Heart left ventricle (tissue), 13 donors: ENCODE results near the gene ATP6V1D.

ENCODE experiments used
- POLR2A ChIP-seq, 2 donors: fragments of 450-650 bp; IDR thresholded peaks; one replicate each; pipeline ENCODE4 v1.6.1; 2017; ENCODE audit warnings: antibody characterized with exemption in 2 of 2, mild to moderate bottlenecking in 2 of 2, moderate library complexity in 2 of 2
- TF ChIP-seq, protein P1 (sequence below), 12 donors: fragments of 200-600 bp; sonication (generic) in 4 of 12; IDR thresholded peaks; one replicate each; pipeline versions ENCODE4 v1.5.0 to v1.8.0; 2018 to 2022; ENCODE audit warnings: antibody characterized with exemption in 12 of 12, mild to moderate bottlenecking in 5 of 12
- donor health status: ischemic (EF 13 %, LVEDD 7.1; RV severe dilation, severe dysfunction).
- donor health status: DM: no; HTN: yes; CAD: no.
- donor health status: DM: no; HTN: no; CAD: no.
- donor health status: ischemic (EF 25% LVEDD 6.9; RV normal size, moderate dysfunction).
- donor health status: ischemic (EF 25% LVEDD 5.7; RV mildly dilated, moderate dysfunction).
- donor health status: ischemic (EF 35%, LVEDD 5.7; RV mildly dilated, moderate dysfunction).
- donor health status: nonischemic (EF 11% LVEDD 7.7; RV severe dilation, severe dysfunction).
- donor health status: DM: yes; HTN: yes; CAD: no.
- donor health status: PGD.
- donor health status: ischemic (EF 29% LVEDD 5.4; RV normal size, mild dysfunction).
- donor health status: nonischemic (EF 23%, LVEDD 6.1; RV moderate dilation, normal function).

GRCh38 chr14:67372833-67373232 is 13.2 kb upstream of the ATP6V1D start:
- TF ChIP-seq, protein P1, sequence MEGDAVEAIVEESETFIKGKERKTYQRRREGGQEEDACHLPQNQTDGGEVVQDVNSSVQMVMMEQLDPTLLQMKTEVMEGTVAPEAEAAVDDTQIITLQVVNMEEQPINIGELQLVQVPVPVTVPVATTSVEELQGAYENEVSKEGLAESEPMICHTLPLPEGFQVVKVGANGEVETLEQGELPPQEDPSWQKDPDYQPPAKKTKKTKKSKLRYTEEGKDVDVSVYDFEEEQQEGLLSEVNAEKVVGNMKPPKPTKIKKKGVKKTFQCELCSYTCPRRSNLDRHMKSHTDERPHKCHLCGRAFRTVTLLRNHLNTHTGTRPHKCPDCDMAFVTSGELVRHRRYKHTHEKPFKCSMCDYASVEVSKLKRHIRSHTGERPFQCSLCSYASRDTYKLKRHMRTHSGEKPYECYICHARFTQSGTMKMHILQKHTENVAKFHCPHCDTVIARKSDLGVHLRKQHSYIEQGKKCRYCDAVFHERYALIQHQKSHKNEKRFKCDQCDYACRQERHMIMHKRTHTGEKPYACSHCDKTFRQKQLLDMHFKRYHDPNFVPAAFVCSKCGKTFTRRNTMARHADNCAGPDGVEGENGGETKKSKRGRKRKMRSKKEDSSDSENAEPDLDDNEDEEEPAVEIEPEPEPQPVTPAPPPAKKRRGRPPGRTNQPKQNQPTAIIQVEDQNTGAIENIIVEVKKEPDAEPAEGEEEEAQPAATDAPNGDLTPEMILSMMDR (IDR thresholded peaks at IDR 0.05): no peak
- no peak for TF ChIP-seq POLR2A (IDR thresholded peaks at IDR 0.05)
